ENCODE data around the gene UQCC2. TPM values are rescaled to one million over a fixed set of nuclear protein-coding genes. Genes with fewer than 3 reads are reported as not detected.

The UQCC2 gene
- total and polyA plus RNA-seq, 7 experiments from 2014 or later, result 15.7 to 79.8 (median 27.6) TPM

- intact Hi-C loops (cut with micrococcal nuclease), result no loop called here
- no peak overlapping the region for H3K4me3 ChIP-seq (ENCODE audit: low read length)
- POLR2A ChIA-PET, result no interaction called here
- ATAC-seq (no peak), DNase-seq (no peak)
- H3K36me3 ChIP-seq (ENCODE audit: control insufficient read depth in 2 of 3, insufficient read depth in 3 of 3, low read length in 3 of 3), result peaks cover 0 to 94% (median 30%) of the 10 kb centered on the region in 3 experiments
- H3K9me3 ChIP-seq (ENCODE audit: control insufficient read depth in 2 of 3, low read length in 3 of 3), result no peaks in the 10 kb centered on the region
- H3K27ac ChIP-seq (ENCODE audit: low read depth, low read length), result no peak overlapping the region
- H3K36me3 Mint-ChIP-seq, result peaks cover 8 to 59% (median 19%) of the 10 kb centered on the region in 5 donors
- no peaks in the 10 kb centered on the region for H3K27me3 ChIP-seq (ENCODE audit: control insufficient read depth in 2 of 2, insufficient read depth in 2 of 2, low read length in 2 of 2)
- peak overlapping the region in 1 of 9 donors; percentile 51 for H3K27ac Mint-ChIP-seq
- CTCF ChIA-PET, result no interaction called here
- H3K9me3 Mint-ChIP-seq, result no peaks in the 10 kb centered on the region
- H3K4me1 Mint-ChIP-seq, result peaks cover 0 to 16% (median 0%) of the 10 kb centered on the region in 7 donors
- H3K4me1 ChIP-seq (ENCODE audit: control insufficient read depth in 2 of 2, insufficient read depth in 2 of 2, low read length in 2 of 2), result peaks cover 0 to 11% of the 10 kb centered on the region in 2 donors
- H3K4me3 Mint-ChIP-seq, result no peak overlapping the region
- no peaks in the 10 kb centered on the region for H3K27me3 Mint-ChIP-seq
Measured at GRCh38 chr6:33679761-33680160, 31.7 kb downstream of the UQCC2 start.

- Mint-ChIP-seq H3K27ac (no peak overlapping the region), H3K36me3 (peaks cover 8 to 63% (median 19%) of the 10 kb centered on the region in 5 donors), H3K9me3 (no peaks in the 10 kb centered on the region), H3K4me3 (no peak overlapping the region), H3K4me1 (peaks cover 0 to 16% (median 0%) of the 10 kb centered on the region in 7 donors), H3K27me3 (no peaks in the 10 kb centered on the region)
- peaks cover 0 to 11% of the 10 kb centered on the region in 2 donors for H3K4me1 ChIP-seq (ENCODE audit: control insufficient read depth in 2 of 2, insufficient read depth in 2 of 2, low read length in 2 of 2)
- no peak for DNase-seq
- intact Hi-C loops (cut with micrococcal nuclease), result no loop called here
- CTCF ChIA-PET, result no interaction called here
- peaks cover 0 to 94% (median 33%) of the 10 kb centered on the region in 3 experiments for H3K36me3 ChIP-seq (ENCODE audit: control insufficient read depth in 2 of 3, insufficient read depth in 3 of 3, low read length in 3 of 3)
- H3K27me3 ChIP-seq (ENCODE audit: control insufficient read depth in 2 of 2, insufficient read depth in 2 of 2, low read length in 2 of 2), result no peaks in the 10 kb centered on the region
- ATAC-seq, result no peak
- POLR2A ChIA-PET, result no interaction called here
- H3K4me3 ChIP-seq (ENCODE audit: low read length), result no peak overlapping the region
- H3K27ac ChIP-seq (ENCODE audit: low read depth, low read length), result no peak overlapping the region
- H3K9me3 ChIP-seq (ENCODE audit: control insufficient read depth in 2 of 3, low read length in 3 of 3), result no peaks in the 10 kb centered on the region
Measured at GRCh38 chr6:33678932-33679490, 32.5 kb downstream of the UQCC2 start.

- Histone ChIP-seq H3K4me3 (ENCODE audit: low read length) (no peak overlapping the region), H3K27ac (ENCODE audit: low read depth, low read length) (no peak overlapping the region), H3K36me3 (ENCODE audit: control insufficient read depth in 2 of 3, insufficient read depth in 3 of 3, low read length in 3 of 3) (peaks cover 4 to 94% (median 39%) of the 10 kb centered on the region in 3 experiments), H3K4me1 (ENCODE audit: control insufficient read depth in 2 of 2, insufficient read depth in 2 of 2, low read length in 2 of 2) (peaks cover 0 to 9% of the 10 kb centered on the region in 2 donors), H3K9me3 (ENCODE audit: control insufficient read depth in 2 of 3, low read length in 3 of 3) (no peaks in the 10 kb centered on the region), H3K27me3 (ENCODE audit: control insufficient read depth in 2 of 2, insufficient read depth in 2 of 2, low read length in 2 of 2) (no peaks in the 10 kb centered on the region)
- ChIA-PET POLR2A (no interaction called here), CTCF (no interaction called here)
- no peak for ATAC-seq
- Mint-ChIP-seq H3K9me3 (no peaks in the 10 kb centered on the region), H3K4me1 (peaks cover 0 to 12% (median 0%) of the 10 kb centered on the region in 7 donors), H3K27ac (peak overlapping the region in 1 of 9 donors; percentile 18), H3K36me3 (peaks cover 8 to 60% (median 19%) of the 10 kb centered on the region in 5 donors), H3K4me3 (no peak overlapping the region), H3K27me3 (no peaks in the 10 kb centered on the region)
- intact Hi-C loops (cut with micrococcal nuclease), result no loop called here
- DNase-seq, result no peak
Measured at GRCh38 chr6:33678233-33678931, 33.1 kb downstream of the UQCC2 start.

GRCh38 chr6:33677689-33678088, 33.8 kb downstream of the UQCC2 start:
- Histone ChIP-seq H3K36me3 (ENCODE audit: control insufficient read depth in 2 of 3, insufficient read depth in 3 of 3, low read length in 3 of 3) (peaks cover 8 to 95% (median 38%) of the 10 kb centered on the region in 3 experiments), H3K27me3 (ENCODE audit: control insufficient read depth in 2 of 2, insufficient read depth in 2 of 2, low read length in 2 of 2) (no peaks in the 10 kb centered on the region), H3K9me3 (ENCODE audit: control insufficient read depth in 2 of 3, low read length in 3 of 3) (no peaks in the 10 kb centered on the region), H3K4me3 (ENCODE audit: low read length) (no peak overlapping the region), H3K27ac (ENCODE audit: low read depth, low read length) (no peak overlapping the region), H3K4me1 (ENCODE audit: control insufficient read depth in 2 of 2, insufficient read depth in 2 of 2, low read length in 2 of 2) (peaks cover 0 to 2% of the 10 kb centered on the region in 2 donors)
- no peaks in the 10 kb centered on the region for H3K27me3 Mint-ChIP-seq
- no peak for ATAC-seq
- no peak for DNase-seq
- intact Hi-C loops (cut with micrococcal nuclease), result no loop called here
- H3K4me1 Mint-ChIP-seq, result peaks cover 0 to 6% (median 0%) of the 10 kb centered on the region in 7 donors
- H3K27ac Mint-ChIP-seq, result peak overlapping the region in 2 of 9 donors; percentile 57 to 76
- H3K4me3 Mint-ChIP-seq, result no peak overlapping the region
- H3K36me3 Mint-ChIP-seq, result peaks cover 8 to 59% (median 18%) of the 10 kb centered on the region in 5 donors
- POLR2A ChIA-PET, result no interaction called here
- CTCF ChIA-PET, result no interaction called here
- no peaks in the 10 kb centered on the region for H3K9me3 Mint-ChIP-seq

- Histone ChIP-seq H3K27me3 (ENCODE audit: control insufficient read depth in 2 of 2, insufficient read depth in 2 of 2, low read length in 2 of 2) (no peaks in the 10 kb centered on the region), H3K27ac (ENCODE audit: low read depth, low read length) (no peak overlapping the region), H3K36me3 (ENCODE audit: control insufficient read depth in 2 of 3, insufficient read depth in 3 of 3, low read length in 3 of 3) (peaks cover 8 to 95% (median 33%) of the 10 kb centered on the region in 3 experiments), H3K9me3 (ENCODE audit: control insufficient read depth in 2 of 3, low read length in 3 of 3) (no peaks in the 10 kb centered on the region), H3K4me1 (ENCODE audit: control insufficient read depth in 2 of 2, insufficient read depth in 2 of 2, low read length in 2 of 2) (no peaks in the 10 kb centered on the region), H3K4me3 (ENCODE audit: low read length) (no peak overlapping the region)
- H3K4me1 Mint-ChIP-seq, result peaks cover 0 to 2% (median 0%) of the 10 kb centered on the region in 7 donors
- ChIA-PET CTCF (no interaction called here), POLR2A (no interaction called here)
- ATAC-seq (no peak), DNase-seq (no peak)
- H3K9me3 Mint-ChIP-seq, result no peaks in the 10 kb centered on the region
- peak overlapping the region in 1 of 9 donors; percentile 57 for H3K27ac Mint-ChIP-seq
- H3K4me3 Mint-ChIP-seq, result no peak overlapping the region
- intact Hi-C loops (cut with micrococcal nuclease), result no loop called here
- H3K27me3 Mint-ChIP-seq, result no peaks in the 10 kb centered on the region
- H3K36me3 Mint-ChIP-seq, result peaks cover 8 to 54% (median 14%) of the 10 kb centered on the region in 5 donors
Measured at GRCh38 chr6:33677143-33677660, 34.3 kb downstream of the UQCC2 start.

- POLR2A ChIA-PET, result no interaction called here
- CTCF ChIA-PET, result interaction anchor here (1.4 kb wide), 1 partner anchor 21 kb away, joined by 3 read pairs; no protein-coding TSS in a partner anchor
- no peaks in the 10 kb centered on the region for H3K9me3 ChIP-seq (ENCODE audit: control insufficient read depth in 2 of 3, low read length in 3 of 3)
- H3K27ac ChIP-seq (ENCODE audit: low read depth, low read length), result no peak overlapping the region
- intact Hi-C loops (cut with micrococcal nuclease), result no loop called here
- no peak for DNase-seq
- H3K4me1 Mint-ChIP-seq, result peaks cover 0 to 2% (median 0%) of the 10 kb centered on the region in 7 donors
- H3K4me1 ChIP-seq (ENCODE audit: control insufficient read depth in 2 of 2, insufficient read depth in 2 of 2, low read length in 2 of 2), result no peaks in the 10 kb centered on the region
- H3K27me3 Mint-ChIP-seq, result no peaks in the 10 kb centered on the region
- no peak overlapping the region for H3K4me3 ChIP-seq (ENCODE audit: low read length)
- no peak for ATAC-seq
- no peaks in the 10 kb centered on the region for H3K9me3 Mint-ChIP-seq
- H3K27ac Mint-ChIP-seq, result peak overlapping the region in 1 of 9 donors; percentile 32
- no peak overlapping the region for H3K4me3 Mint-ChIP-seq
- H3K36me3 ChIP-seq (ENCODE audit: control insufficient read depth in 2 of 3, insufficient read depth in 3 of 3, low read length in 3 of 3), result peaks cover 8 to 97% (median 33%) of the 10 kb centered on the region in 3 experiments
- no peaks in the 10 kb centered on the region for H3K27me3 ChIP-seq (ENCODE audit: control insufficient read depth in 2 of 2, insufficient read depth in 2 of 2, low read length in 2 of 2)
- peaks cover 8 to 56% (median 14%) of the 10 kb centered on the region in 5 donors for H3K36me3 Mint-ChIP-seq
Measured at GRCh38 chr6:33676416-33677142, 34.9 kb downstream of the UQCC2 start.
